SK-N-SH treated with all-trans-retinoic acid at 6 μM for 48 hours (cell line): Measurements from ENCODE around the gene KCNH3.
"Not testable (repeated sequence)": the region's sequence is repeated elsewhere in the genome, so short reads cannot be mapped to it uniquely, and the experiment has no call there.

ENCODE experiments used
- ATAC-seq: fragments of 200-7000 bp; cut with Tn5 transposase; 3 replicates; pipeline ENCODE4 v1.9.1; 2020; ENCODE audit warnings: mild to moderate bottlenecking, moderate library complexity
- CREB5 ChIP-seq: fragments of 250-450 bp; sonication (Bioruptor Pico); IDR thresholded peaks from 2 replicates; pipeline ENCODE4 v1.5.1; 2020; ENCODE audit warnings: low read depth, mild to moderate bottlenecking, moderate library complexity
- CSDC2 ChIP-seq: fragments of 250-450 bp; sonication (Bioruptor Pico); IDR thresholded peaks from 2 replicates; pipeline ENCODE4 v1.5.0; 2020; ENCODE audit warnings: mild to moderate bottlenecking, moderate library complexity
- ISL1 ChIP-seq: fragments of 250-450 bp; sonication (Bioruptor Pico); IDR thresholded peaks from 2 replicates; pipeline ENCODE4 v2.1.2; 2022; ENCODE audit warnings: mild to moderate bottlenecking, moderate library complexity
- OSR1 ChIP-seq: fragments of 250-450 bp; sonication (Bioruptor Pico); IDR thresholded peaks from 2 replicates; pipeline ENCODE4 v1.8.0; 2022; ENCODE audit warnings: moderate library complexity, mild to moderate bottlenecking, inconsistent platforms
- POU6F1 ChIP-seq: fragments of 250-450 bp; sonication (Bioruptor Pico); IDR thresholded peaks from 2 replicates; pipeline ENCODE4 v1.8.0; 2021; ENCODE audit warnings: low read depth, mild to moderate bottlenecking, moderate library complexity, borderline replicate concordance
- PPARA ChIP-seq: fragments of 250-450 bp; sonication (Bioruptor Pico); IDR thresholded peaks from 2 replicates; pipeline ENCODE4 v1.5.0; 2020; ENCODE audit warnings: mild to moderate bottlenecking, borderline replicate concordance
- RARB ChIP-seq: fragments of 250-450 bp; sonication (Bioruptor Pico); IDR thresholded peaks from 2 replicates; pipeline ENCODE4 v1.8.0; 2021; ENCODE audit warnings: mild to moderate bottlenecking, moderate library complexity
- SNAI2 ChIP-seq: fragments of 250-450 bp; sonication (Bioruptor Pico); IDR thresholded peaks from 2 replicates; pipeline ENCODE4 v1.5.0; 2020; ENCODE audit warnings: mild to moderate bottlenecking, moderate library complexity
- TCF4 ChIP-seq: fragments of 250-450 bp; sonication (Bioruptor Pico); IDR thresholded peaks from 2 replicates; pipeline ENCODE4 v1.8.0; 2021; ENCODE audit warnings: mild to moderate bottlenecking, moderate library complexity, borderline replicate concordance
- TOX ChIP-seq: fragments of 250-450 bp; sonication (Bioruptor Pico); IDR thresholded peaks from 2 replicates; pipeline ENCODE4 v1.8.0; 2021; ENCODE audit warnings: mild to moderate bottlenecking, moderate library complexity, borderline replicate concordance
- TSHZ2 ChIP-seq: fragments of 250-450 bp; sonication (Bioruptor Pico); IDR thresholded peaks from 2 replicates; pipeline ENCODE4 v1.5.0; 2020; ENCODE audit warnings: mild to moderate bottlenecking, moderate library complexity
- ZC3H10 ChIP-seq: fragments of 250-450 bp; sonication (Bioruptor Pico); IDR thresholded peaks from 2 replicates; pipeline ENCODE4 v1.5.1; 2021; ENCODE audit warnings: mild to moderate bottlenecking, moderate library complexity
- ZFP3 ChIP-seq: fragments of 250-450 bp; sonication (Bioruptor Pico); IDR thresholded peaks from 2 replicates; pipeline ENCODE4 v1.5.0; 2020; ENCODE audit warnings: mild to moderate bottlenecking, moderate library complexity
- ZFP30 ChIP-seq: fragments of 450-650 bp; formaldehyde crosslinking; IDR thresholded peaks from 2 replicates; pipeline ENCODE4 v1.5.0; 2022; ENCODE audit warnings: mild to moderate bottlenecking, moderate library complexity
- ZNF565 ChIP-seq: fragments of 450-650 bp; formaldehyde crosslinking; conservative IDR thresholded peaks from 2 replicates; pipeline ENCODE4 v1.5.0; 2020; ENCODE audit warnings: low read depth, mild to moderate bottlenecking, moderate library complexity
- ZNF70 ChIP-seq: fragments of 450-650 bp; formaldehyde crosslinking; IDR thresholded peaks from 2 replicates; pipeline ENCODE4 v1.5.0; 2020; ENCODE audit warnings: mild to moderate bottlenecking, moderate library complexity
- ZNF8 ChIP-seq: fragments of 450-650 bp; formaldehyde crosslinking; IDR thresholded peaks from 2 replicates; pipeline ENCODE4 v1.5.0; 2020; ENCODE audit warnings: mild to moderate bottlenecking, moderate library complexity
- TF ChIP-seq, protein P1 (sequence below): fragments of 250-450 bp; sonication (Bioruptor Pico); IDR thresholded peaks from 2 replicates; pipeline ENCODE4 v1.8.0; 2020; ENCODE audit warnings: mild to moderate bottlenecking, moderate library complexity, borderline replicate concordance

KCNH3 gene

GRCh38 chr12:49503674-49504180, 35.1 kb upstream of the KCNH3 start:
- peak; percentile 71 for ATAC-seq
- TF ChIP-seq ZFP3 (CRISPR knock-in tag) (0 out of 2 replicates have a peak, but pooled peaks have one; percentile 42), CREB5 (no peak), ISL1 (CRISPR knock-in tag) (peak; percentile 56; the same call in 1 of the 2 replicates), SNAI2 (CRISPR knock-in tag) (no peak)

DNA sequence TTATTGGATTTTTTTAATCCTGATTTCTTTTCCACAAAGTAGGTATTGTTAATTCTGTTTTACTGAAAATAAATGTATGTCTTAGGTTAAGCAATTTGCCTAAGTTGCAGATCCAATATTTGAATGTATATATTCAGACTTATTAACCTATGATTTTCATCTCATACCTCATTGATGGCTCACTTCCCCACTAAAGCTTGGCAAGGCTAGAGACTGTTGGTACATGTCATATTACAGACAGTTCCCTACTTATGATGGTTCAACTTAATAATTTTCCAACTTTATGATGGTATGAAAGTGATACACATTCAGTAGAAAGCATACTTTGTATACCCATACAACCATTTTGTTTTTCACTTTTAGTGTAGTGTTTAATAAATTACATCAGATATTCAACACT, 33.2 kb upstream of the KCNH3 start:
- ATAC-seq = peak; percentile 16; the same call in 1 of the 3 replicates
- no peak for TF ChIP-seq PPARA (CRISPR knock-in tag)
- no peak for TF ChIP-seq CREB5
- TF ChIP-seq ZNF8 (CRISPR knock-in tag) = no peak
- TF ChIP-seq ZFP30 (CRISPR knock-in tag) = no peak
- no peak for TF ChIP-seq ISL1 (CRISPR knock-in tag)
- TF ChIP-seq ZNF565 (CRISPR knock-in tag) = no peak
- no peak for TF ChIP-seq RARB (CRISPR knock-in tag)
- no peak for TF ChIP-seq OSR1 (CRISPR knock-in tag)
- TF ChIP-seq SNAI2 (CRISPR knock-in tag) = no peak
- no peak for TF ChIP-seq POU6F1 (CRISPR knock-in tag)
- TF ChIP-seq CSDC2 (CRISPR knock-in tag) = no peak
- TF ChIP-seq TOX (CRISPR knock-in tag) = no peak
- no peak for TF ChIP-seq ZC3H10 (CRISPR knock-in tag)
- no peak for TF ChIP-seq TSHZ2 (CRISPR knock-in tag)
- TF ChIP-seq, protein P1, sequence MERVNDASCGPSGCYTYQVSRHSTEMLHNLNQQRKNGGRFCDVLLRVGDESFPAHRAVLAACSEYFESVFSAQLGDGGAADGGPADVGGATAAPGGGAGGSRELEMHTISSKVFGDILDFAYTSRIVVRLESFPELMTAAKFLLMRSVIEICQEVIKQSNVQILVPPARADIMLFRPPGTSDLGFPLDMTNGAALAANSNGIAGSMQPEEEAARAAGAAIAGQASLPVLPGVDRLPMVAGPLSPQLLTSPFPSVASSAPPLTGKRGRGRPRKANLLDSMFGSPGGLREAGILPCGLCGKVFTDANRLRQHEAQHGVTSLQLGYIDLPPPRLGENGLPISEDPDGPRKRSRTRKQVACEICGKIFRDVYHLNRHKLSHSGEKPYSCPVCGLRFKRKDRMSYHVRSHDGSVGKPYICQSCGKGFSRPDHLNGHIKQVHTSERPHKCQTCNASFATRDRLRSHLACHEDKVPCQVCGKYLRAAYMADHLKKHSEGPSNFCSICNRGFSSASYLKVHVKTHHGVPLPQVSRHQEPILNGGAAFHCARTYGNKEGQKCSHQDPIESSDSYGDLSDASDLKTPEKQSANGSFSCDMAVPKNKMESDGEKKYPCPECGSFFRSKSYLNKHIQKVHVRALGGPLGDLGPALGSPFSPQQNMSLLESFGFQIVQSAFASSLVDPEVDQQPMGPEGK (CRISPR knock-in tag) = no peak
- TF ChIP-seq TCF4 (CRISPR knock-in tag) = no peak

- peak; percentile 90 for ATAC-seq
- TF ChIP-seq ZNF70 (CRISPR knock-in tag) (no peak), CREB5 (peak; percentile 53; the same call in 1 of the 2 replicates), ISL1 (CRISPR knock-in tag) (peak; percentile 87)
Measured at GRCh38 chr12:49507139-49507538, 31.7 kb upstream of the KCNH3 start.

DNA sequence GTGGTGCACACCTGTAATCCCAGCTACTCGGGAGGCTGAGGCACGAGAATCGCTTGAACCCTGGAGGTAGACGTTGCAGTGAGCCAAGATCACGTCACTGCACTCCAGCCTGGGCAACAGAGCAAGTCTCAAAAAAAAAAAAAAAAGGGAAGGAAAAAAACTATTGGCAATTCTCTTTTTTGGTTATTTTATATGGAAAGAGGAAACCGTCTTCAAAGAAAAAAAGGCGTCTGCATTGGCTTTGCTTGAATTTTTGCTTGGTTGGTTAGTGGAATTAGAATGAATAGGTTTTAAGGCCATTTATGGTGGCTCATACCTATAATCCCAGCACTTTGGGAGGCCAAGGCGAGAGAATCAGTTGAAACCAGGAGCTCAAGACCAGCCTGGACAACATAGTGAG, 29.1 kb upstream of the KCNH3 start:
- not testable (repeated sequence) for ATAC-seq
